Esophagus (tissue), 2 donors: ENCODE results near the gene SMYD3. TPM values are rescaled to one million over a fixed set of nuclear protein-coding genes. Genes with fewer than 3 reads are reported as not detected.

Experiments used
- H3K27ac ChIP-seq, 2 donors: one replicate each; pipeline ENCODE4 v1.5.1; 2013; ENCODE audit warnings: low read depth in 2 of 2, mild to moderate bottlenecking in 2 of 2, inconsistent platforms in 1 of 2, low read length in 1 of 2, moderate library complexity in 1 of 2
- H3K27me3 ChIP-seq, 2 donors: one replicate each; pipeline ENCODE4 v1.6.1; 2013; ENCODE audit warnings: low read length in 2 of 2, control low read depth in 1 of 2, mild to moderate bottlenecking in 1 of 2; ENCODE audit not compliant: insufficient read depth in 2 of 2, control insufficient read depth in 1 of 2
- H3K36me3 ChIP-seq, 2 donors: one replicate each; pipeline ENCODE4 v1.6.1; 2013; ENCODE audit warnings: low read length in 1 of 2; ENCODE audit not compliant: control insufficient read depth in 2 of 2, insufficient read depth in 2 of 2
- H3K4me1 ChIP-seq, 2 donors: one replicate each; pipeline ENCODE4 v1.6.1; 2013; ENCODE audit warnings: low read length in 1 of 2; ENCODE audit not compliant: control insufficient read depth in 2 of 2, insufficient read depth in 2 of 2
- H3K4me3 ChIP-seq, 2 donors: one replicate each; pipeline ENCODE4 v1.5.1; 2013; ENCODE audit warnings: low read length in 2 of 2, mild to moderate bottlenecking in 2 of 2, low read depth in 1 of 2, moderate library complexity in 1 of 2
- H3K9me3 ChIP-seq, 2 donors: one replicate each; pipeline ENCODE4 v1.6.1; 2013; ENCODE audit warnings: mild to moderate bottlenecking in 2 of 2, low read depth in 1 of 2, low read length in 1 of 2, moderate library complexity in 1 of 2; ENCODE audit not compliant: control insufficient read depth in 2 of 2, insufficient read depth in 1 of 2
- WGBS, 2 donors: extraction: QIAGEN DNeasy Blood & Tissue Kit; methylation state at CpG; one replicate each; pipeline ENCODE4 v1.1.7; 2013; 5-methylcytosine and 5-hydroxymethylcytosine counted together
- polyA plus RNA-seq, 2 donors: library from polyadenylated mRNA; stranded (reverse); fragments of 200-250 nt; gene quantifications; one replicate each; pipeline ENCODE4 v1.2.3, GENCODE V29; 2013
- donor health status: healthy with polysubstance abuse.
- donor health status: Bipolar disorder and iron deficiency.

Gene SMYD3
- polyA plus RNA-seq, 2 donors: 5.0 to 5.7 TPM

- peaks cover 0 to 4% of the 10 kb centered on the region in 2 donors for H3K4me1 ChIP-seq
- H3K36me3 ChIP-seq: peaks cover 0 to 3% of the 10 kb centered on the region in 2 donors
- H3K9me3 ChIP-seq: peaks cover 3% of the 10 kb centered on the region in 2 donors
- no peak overlapping the region for H3K4me3 ChIP-seq
- no peak overlapping the region for H3K27ac ChIP-seq
- WGBS, 2 donors: 97% methylated on average over 13 of the region's 13 CpGs
- H3K27me3 ChIP-seq: no peaks in the 10 kb centered on the region
These were observed 804.7 kb downstream of the SMYD3 start for GRCh38 chr1:245702346-245702745.

- peaks cover 0 to 3% of the 10 kb centered on the region in 2 donors for H3K36me3 ChIP-seq
- H3K9me3 ChIP-seq: peaks cover 3% of the 10 kb centered on the region in 2 donors
- H3K4me1 ChIP-seq: peaks cover 0 to 4% of the 10 kb centered on the region in 2 donors
- H3K27ac ChIP-seq: no peak overlapping the region
- WGBS, 2 donors: 81 to 86% methylated on average over 7 of the region's 7 CpGs
- no peaks in the 10 kb centered on the region for H3K27me3 ChIP-seq
- H3K4me3 ChIP-seq: no peak overlapping the region
These were observed 805.4 kb downstream of the SMYD3 start for GRCh38 chr1:245701631-245702030.

GRCh38 chr1:245700631-245701030 lies 806.4 kb downstream of the SMYD3 start:
- peaks cover 0 to 3% of the 10 kb centered on the region in 2 donors for H3K36me3 ChIP-seq
- 93 to 96% methylated on average over 13 of the region's 13 CpGs for whole genome bisulfite sequencing, 2 donors
- peaks cover under 1 to 3% of the 10 kb centered on the region in 2 donors for H3K9me3 ChIP-seq
- no peak overlapping the region for H3K4me3 ChIP-seq
- no peaks in the 10 kb centered on the region for H3K27me3 ChIP-seq
- peaks cover 0 to 4% of the 10 kb centered on the region in 2 donors for H3K4me1 ChIP-seq
- no peak overlapping the region for H3K27ac ChIP-seq

Other genes with a start within 250 kb of the SMYD3 start
- 1 to 10 TPM; 2.1 to 8.6 TPM for gene TFB2M, start 59.0 kb upstream of the SMYD3 start, polyA plus RNA-seq
- gene CNST, start 59.2 kb upstream of the SMYD3 start, polyA plus RNA-seq: 10 to 100 TPM in 1 of 2 donors, 1 to 10 TPM in 1; 7.5 to 12.2 TPM
- gene SCCPDH, start 217.1 kb upstream of the SMYD3 start, polyA plus RNA-seq: 1 to 10 TPM; 1.2 to 3.6 TPM